ENCODE results near the gene BLOC1S3.

DNA sequence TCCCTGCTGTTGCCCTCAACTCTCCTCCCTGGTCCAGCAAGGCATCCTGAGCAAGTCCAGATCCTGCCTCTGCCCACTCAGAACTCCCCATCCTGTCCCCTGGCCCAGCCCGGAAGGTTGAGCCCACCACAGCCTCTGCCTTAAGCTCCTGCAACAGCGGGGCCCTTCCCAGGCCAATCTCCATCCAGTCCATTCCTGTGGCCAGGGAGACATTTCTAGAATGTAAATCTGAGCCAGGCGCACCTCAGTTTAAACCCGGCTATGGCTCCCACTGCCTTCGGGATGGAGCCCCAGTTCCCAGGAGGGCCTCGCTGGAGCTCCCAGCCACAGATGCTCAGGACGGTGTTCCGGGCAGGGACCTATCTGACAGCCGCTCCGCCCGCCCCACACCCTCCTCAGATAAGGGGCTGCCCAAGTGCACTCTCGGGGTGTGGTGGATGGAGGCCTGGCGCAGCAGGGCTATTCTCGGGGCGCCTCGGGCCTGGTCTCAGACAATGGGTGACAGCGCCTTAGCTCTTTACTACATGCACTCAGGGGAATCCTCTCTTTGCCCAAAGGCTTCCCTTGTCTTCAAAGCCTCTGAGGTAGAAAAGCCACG, 5.9 kb upstream of the BLOC1S3 start:
- TF ChIP-seq, protein P1, sequence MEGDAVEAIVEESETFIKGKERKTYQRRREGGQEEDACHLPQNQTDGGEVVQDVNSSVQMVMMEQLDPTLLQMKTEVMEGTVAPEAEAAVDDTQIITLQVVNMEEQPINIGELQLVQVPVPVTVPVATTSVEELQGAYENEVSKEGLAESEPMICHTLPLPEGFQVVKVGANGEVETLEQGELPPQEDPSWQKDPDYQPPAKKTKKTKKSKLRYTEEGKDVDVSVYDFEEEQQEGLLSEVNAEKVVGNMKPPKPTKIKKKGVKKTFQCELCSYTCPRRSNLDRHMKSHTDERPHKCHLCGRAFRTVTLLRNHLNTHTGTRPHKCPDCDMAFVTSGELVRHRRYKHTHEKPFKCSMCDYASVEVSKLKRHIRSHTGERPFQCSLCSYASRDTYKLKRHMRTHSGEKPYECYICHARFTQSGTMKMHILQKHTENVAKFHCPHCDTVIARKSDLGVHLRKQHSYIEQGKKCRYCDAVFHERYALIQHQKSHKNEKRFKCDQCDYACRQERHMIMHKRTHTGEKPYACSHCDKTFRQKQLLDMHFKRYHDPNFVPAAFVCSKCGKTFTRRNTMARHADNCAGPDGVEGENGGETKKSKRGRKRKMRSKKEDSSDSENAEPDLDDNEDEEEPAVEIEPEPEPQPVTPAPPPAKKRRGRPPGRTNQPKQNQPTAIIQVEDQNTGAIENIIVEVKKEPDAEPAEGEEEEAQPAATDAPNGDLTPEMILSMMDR (IDR thresholded peaks at IDR 0.05; ENCODE audit: borderline replicate concordance, extremely low read depth, low read length, poor library complexity, severe bottlenecking) = no peak
- TF ChIP-seq EZH2 (IDR thresholded peaks at IDR 0.05; ENCODE audit: borderline replicate concordance, low read depth, low read length, severe bottlenecking) = no peak

Data from DND-41 (cell line).